NK-92 (cell line): ENCODE measurements around the gene STON1.
"Not testable (repeated sequence)": the region's sequence is repeated elsewhere in the genome, so short reads cannot be mapped to it uniquely, and the experiment has no call there.

Experiments used
- DNase-seq: peaks from one replicate; lab custom pipeline; 2025; ENCODE audit not compliant: unreplicated experiment; lab: John Stamatoyannopoulos, UW

STON1 gene

DNA sequence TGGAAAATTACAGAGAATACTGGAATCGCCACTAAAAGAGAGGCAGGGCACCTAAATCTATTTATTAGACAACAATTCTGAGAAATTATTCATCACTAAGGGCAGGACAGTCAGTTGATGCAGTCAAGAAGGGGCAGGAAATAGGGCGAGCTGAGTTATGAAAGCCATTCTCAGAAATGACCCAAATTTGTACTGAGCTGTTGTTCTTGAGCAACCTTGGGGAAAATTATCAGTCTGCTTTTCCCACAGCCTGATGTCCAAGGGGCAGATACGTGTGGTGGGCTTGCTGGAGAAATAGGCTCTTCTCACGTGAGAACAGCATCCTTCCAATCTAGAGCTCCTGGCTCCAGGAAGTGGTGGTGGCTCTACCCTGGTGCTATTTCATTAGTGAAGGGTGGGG, 38.6 kb downstream of the STON1 start:
- no peak for DNase-seq

DNA sequence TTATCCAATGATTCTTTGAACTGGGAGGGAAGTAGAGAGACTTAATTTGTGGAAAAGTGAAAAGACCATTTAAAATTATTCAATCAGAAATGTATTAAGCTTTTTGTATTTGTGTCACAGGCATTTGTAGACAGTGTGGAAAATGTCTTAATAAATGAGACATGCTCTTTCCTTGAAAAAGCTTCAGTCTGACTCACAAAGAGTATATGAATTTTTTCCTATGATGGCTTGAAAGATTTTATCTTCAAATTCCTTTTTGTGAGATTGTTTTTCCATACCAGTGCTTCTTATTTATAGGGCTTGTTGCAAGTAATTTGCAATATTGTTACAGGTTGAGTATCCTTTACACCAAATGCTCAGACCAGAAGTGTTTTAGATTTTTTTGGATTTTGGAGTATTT, 39.5 kb downstream of the STON1 start:
- no peak for DNase-seq

DNA sequence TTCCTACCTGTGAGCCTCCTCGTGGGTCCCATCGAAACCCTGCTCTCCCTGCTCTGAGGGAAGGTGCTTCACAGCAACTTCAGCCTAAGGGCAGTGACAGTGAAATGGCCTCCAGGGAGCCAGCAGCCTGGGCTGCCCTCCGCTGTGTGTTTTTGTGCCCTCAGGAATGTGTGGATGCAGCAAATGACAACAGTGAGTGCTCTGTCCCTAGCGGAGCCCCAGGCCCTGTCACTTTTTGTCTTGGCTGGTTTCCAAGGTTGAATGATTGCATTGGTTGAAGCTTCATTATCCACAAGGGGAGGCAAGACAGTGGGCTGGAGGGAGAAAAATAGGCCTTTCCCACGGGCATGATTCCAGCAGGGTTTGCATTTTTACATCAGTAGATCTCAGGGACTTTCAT, 42.9 kb downstream of the STON1 start:
- DNase-seq, result no peak

DNA sequence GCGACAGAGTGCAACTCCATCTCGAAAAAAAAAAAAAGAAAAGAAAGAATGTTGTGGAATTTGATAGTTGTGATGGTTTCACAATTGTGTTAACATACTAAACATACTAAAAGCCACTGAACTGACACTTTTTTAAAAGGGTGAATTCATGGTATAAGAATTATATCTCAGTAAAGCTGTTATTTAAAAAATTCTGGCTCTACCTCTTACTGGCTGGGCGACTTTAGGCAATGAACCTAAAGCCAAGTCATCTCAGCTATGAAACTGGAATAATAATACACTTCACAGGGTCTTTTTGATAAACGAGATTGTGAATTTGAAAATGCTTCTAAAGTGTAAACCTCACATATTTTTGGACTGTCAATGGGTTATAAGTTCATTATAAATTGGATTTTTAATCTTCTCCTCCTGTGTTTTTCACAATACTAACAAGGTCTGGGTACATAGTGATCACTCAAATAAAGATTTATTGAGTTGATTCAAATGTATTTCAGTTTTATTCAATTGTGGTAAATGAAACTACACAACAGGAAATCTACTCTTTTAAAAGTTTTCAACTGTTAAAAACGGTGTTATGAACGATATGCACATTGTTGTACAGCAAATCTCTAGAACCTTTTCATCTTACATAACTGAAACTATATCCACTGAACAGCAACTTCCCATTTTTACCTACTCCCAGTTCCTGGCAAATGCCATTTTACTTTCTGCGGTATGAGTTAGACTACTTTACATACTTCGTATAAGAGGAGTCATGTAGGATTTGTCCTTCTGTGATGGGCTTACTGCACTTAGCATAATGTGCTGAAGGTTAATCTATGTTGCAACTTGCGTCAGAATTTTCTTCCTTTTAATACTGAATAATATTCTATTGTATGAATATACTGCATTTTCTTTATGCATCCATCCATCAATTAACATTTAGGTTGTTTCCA, 44.7 kb downstream of the STON1 start:
- no peak for DNase-seq

DNA sequence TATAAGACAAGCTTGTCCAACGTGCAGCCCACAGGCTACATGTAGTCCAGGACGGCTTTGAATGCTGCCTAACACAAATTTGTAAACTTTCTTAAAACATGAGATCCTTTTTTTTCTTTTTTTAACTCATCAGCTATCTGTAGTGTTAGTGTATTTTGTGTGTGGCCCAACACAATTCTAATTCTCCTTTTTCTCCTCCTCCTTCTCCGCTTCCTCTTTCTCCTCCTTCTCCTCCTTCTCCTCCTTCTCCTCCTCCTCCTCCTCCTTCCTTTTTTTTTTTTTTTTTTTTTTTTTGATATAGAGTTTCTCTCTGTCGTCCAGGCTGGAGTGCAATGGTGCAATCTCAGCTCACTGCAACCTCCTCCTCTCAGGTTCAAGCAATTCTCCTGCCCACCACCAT, 48.4 kb downstream of the STON1 start:
- no peak for DNase-seq

DNA sequence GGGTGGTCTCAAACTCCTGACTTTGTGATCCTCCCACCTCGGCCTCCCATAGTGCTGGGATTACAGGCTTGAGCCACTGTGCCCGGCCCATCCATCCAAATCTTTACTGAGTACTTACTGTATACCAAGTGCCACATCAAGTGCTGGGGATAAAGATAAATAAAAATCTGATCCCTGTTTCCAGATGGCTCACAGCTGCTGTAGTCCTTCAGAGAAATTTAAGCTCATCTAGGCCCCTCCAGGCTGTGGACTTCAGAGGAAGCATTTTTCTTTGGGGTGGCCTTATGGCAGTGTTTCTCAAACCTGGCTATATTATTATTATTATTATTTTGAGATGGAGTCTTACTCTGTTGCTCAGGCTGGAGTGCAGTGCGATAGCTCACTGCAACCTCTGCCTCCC, 54.0 kb downstream of the STON1 start:
- no peak for DNase-seq

DNA sequence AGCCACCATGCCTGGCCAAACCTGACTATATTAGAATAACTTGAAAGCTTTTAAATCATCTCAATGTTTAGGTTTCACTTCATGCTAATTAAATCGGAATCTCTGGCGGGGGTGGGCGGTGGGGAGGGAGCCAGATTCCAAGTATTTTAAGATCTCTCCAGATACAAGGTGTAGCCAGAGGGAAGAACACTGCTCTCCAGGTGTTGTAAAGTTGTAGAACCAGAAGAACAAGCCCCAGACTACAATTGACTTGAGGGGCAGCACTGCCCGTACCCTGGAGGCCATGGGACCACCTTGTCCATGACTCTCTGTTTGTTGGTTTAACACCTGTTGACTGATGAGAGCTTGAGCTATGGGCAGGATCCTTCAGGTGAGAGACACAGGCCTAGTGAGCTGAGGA, 54.6 kb downstream of the STON1 start:
- DNase-seq, result no peak

DNA sequence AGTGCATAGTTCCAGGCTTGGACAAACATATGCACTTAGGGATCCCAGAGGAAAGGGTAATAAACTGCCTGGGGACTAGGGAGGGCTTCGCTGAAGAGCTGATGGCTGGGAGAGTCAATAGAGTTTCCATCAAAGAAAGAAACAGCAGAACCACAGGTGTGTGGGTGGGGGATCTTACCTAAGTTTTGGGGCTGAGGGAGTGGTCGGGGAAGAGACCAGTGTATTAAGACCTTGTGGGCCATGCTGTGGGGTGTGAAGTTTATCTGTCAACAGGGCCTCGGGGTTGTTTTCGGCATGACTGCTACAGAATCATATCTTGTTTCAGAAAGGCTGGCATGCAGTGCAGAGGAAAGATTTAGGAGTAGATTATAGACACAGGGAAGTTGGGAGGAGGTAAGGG, 56.5 kb downstream of the STON1 start:
- no peak for DNase-seq

DNA sequence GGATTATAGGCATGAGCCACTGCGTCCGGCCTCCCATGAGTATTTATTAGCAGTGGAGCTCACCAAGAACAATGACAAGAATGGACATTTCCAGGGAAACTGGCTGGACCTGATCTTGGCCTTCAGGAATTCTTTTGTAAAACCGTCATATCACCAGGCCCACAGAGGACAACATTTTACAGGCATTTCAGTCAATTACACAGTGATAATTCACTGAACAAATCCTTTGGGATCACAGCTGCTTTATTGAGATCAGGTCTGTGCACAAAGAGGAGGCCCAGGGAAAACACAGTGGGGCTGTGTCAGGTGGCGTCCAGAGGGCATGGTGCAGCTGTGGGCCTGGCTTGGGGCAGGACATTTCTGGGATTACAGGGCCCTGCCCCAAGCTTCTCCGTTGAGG, 57.6 kb downstream of the STON1 start:
- no peak for DNase-seq

DNA sequence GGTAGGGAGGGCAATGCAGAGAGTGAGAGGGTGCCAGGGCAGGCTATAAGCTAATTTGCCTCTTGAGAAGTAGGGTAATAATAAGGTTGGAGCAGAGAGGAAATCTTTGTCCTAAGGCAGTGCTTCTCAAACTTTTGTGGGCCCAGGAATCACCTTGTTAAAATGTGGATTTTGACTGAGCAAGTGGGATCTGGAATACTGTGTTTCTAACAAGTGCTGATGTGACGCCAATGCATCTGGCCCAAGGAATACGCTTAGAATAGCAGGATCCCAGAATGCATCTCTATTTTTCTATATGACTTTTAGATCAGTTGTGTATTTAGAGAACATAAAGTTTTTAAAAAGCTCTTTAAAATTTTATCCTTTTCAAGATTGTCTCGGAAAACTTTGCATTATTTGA, 58.0 kb downstream of the STON1 start:
- no peak for DNase-seq

DNA sequence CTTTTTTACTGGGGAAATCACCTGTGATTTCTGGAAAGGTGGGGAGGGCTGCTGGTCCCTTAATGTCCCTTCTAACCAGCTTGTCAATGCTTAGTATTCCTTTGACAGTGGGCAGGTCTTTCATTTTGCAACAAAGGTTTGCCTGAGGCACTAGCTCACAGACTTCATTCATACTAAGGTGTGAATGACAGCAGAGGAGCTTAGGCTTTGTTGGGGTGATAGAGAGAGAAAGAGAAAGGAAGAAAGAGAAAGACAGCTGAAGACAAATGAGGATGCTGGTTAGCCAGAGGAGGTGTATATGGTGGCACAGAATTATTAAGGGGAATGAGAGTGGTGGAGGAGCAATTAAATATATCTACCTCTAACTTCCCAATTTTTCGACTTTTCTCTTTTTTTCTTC, 58.8 kb downstream of the STON1 start:
- no peak for DNase-seq

DNA sequence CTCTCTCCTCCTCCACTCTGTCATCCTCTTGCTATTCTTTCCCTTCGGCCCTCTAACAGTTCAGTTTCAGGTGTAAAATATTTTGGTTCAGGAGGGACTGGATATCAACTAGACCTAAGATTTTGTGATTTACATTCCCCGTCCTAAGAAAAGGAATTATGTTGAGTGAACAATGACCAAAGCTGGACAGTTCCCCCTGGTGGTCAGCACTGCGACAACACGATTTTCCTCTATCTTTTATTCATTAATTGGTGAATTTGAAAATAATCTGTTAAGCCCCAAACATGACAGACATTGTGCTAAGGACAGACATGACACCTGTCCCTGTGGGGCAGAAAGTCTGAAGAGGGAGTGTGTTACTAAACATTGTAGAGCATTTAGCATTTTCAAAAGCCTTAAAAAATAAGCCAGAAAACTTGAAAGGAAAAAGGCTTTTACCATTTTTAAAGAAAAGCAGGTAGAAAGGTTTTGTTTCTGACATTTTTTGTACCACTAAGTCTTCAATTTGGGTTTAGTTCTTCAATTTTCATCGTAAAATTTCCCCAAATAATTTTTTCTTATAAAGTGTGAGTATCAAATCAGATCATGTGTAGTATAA, 59.3 kb downstream of the STON1 start:
- no peak for DNase-seq

DNA sequence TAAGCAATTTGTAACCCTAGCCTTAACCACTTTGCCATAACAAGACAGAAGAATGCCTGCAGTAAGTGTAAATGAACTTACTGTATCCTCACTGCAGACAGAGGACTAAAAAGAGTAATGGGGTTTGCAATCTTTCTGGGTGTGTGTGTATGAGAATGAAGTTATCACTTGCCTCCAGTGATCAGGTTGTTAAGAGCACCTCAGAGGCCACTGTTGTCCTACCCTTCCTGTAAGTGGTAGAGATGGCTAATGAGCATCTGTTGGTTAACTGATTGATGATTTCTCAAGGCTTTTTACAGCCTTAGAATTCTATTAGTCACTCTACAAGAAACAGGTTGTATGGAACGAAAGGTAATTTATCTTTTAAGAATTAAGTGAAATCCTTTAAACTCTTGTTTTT, 60.1 kb downstream of the STON1 start:
- DNase-seq, result no peak

DNA sequence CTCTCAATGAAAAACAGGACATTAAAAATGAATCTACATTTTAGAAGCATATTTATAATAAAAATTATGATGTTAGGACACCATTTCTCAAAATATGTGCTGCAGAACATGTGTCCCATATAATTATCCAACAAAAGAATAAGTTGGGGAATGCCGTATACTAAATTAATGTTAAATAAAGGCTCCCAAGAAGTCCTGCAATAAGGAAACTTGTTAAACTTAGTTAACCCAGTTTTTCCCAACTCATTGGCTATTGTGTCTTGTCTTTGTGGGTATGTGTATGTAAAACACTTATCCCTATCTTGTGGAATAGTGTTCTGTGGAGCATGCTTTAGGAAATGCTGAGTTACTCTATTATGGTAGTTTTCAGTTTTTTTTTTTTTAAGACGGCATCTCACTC, 62.1 kb downstream of the STON1 start:
- DNase-seq, result no peak

DNA sequence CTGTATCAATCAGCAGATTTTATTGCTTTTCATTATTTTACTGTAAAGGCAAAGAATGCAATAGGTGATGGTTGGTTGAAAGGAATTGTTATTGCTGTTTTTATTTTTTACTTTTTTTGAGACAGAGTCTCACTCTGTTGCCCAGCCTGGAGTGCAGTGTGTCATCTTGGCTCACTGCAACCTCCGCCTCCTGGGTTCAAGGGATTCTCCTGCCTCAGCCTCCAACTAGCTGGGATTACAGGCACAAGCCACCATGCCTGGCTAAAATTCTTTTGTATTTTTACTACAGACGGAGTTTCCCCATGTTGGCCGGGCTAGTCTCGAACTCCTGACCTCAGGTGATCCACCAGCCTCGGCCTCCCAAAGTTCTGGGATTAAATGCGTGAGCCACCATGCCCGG, 66.8 kb downstream of the STON1 start:
- DNase-seq, result not testable (repeated sequence)

DNA sequence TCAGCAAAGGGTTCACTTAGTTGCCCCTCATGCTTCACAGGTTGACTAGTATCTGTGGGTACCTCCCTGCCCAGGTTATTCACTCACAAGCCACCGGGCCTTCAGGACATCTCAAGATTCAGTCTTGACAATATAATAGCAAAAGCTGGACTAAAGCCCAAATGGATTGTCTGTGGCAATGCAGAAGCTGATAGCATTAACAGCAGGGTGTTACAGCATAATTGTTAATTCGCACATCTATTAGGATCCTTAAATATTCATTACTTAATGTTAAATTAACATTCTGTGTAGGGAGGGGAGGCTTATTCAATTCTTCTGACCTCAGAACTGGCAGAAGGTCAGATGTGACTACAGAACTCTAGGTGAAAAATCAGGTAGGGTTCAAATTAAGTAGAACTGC, 67.5 kb downstream of the STON1 start:
- no peak for DNase-seq

DNA sequence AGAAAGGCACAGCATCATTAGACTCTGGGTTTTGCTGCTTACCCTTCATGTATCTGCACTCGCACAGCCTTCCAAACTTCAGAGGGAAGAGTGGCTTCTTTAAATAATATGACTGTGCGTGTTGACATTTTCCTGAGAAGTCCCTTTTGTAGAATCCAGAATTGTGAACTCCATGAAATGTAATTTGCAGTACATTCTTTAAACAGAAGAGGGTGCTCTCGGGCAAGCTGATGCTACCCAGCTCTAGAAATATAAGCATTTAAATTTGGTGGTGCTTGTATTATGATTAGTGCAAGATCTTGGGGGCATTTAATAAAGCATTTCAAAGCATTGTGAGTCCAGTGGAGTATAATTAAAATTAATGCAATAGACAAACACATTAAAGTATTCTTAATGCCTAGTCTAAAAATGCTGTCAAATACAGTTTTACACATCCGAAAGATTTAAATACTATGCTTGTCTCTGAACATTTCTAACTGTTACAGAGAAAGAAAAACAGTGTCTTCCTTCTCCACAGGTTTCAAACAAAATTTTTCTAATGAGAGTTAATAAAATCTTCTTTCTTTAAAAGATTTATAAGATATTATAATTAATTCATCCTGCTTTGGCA, 70.4 kb downstream of the STON1 start:
- no peak for DNase-seq

DNA sequence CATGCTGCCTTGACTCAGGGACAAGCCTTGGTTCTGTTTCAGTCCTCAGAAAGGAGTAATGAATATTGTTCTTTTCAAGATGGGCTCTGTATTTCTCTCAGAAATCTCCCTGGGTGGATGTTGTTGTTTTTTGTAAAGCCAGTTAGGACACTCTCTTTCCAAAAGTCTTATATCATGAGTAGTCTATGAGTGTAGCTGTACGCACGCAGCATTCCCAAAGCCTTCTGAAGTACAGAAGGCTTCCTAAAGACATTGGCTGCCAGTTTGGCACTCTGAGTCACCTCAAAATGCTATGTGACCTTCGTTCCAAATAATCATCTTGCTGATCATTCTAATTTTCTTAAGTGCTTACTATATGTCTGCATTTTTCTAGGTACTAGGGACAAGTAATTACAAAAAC, 71.0 kb downstream of the STON1 start:
- DNase-seq, result no peak

DNA sequence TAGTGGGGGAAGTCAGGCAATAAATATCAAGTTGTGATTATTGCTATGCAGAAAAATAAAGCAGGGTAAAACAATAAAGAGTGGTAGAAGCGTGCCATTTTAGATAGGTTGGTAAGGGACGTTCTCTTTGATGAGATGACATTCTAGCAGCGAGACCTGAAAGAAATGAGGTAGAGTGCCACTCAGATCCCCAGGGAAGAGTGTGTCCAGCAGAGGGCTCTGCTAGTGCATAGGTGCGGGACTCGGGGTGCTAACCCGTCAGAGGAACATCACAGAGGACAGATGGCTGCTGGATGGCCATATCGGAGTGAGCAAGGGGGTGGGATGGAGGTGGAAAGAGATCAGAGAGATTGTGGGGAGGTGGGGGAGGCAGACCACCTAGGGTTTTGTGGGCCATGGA, 71.4 kb downstream of the STON1 start:
- DNase-seq, result no peak

DNA sequence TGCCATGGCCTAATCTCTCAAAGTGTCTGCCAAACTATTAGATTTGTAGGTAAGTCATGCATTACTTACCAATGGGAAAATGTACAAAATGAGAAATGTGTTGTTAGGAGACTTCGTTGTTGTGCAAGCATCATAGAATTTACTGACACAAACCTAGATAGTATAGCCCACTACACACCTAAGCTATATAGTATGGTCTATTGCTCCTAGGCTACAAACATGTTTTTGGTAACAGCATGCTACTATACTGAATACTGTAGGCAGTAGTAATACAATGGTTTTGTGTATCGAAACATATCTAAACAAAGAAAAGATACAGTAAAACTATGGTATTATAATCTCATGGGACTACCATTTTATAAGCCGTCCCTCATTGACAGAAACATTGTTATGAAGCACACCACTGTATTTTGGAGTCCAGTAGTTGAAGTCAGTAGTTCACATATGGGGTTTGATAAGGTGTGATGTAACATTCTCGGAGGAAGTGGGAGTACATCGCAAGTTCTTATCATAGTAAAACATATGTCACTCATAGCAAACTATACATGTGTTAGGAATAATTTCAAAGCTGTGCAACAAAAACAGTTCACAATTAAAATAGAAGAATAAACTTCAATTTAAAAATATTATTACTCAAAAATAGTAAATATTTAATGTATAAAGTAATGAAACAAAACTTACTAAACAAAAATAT, 75.7 kb downstream of the STON1 start:
- DNase-seq, result no peak

DNA sequence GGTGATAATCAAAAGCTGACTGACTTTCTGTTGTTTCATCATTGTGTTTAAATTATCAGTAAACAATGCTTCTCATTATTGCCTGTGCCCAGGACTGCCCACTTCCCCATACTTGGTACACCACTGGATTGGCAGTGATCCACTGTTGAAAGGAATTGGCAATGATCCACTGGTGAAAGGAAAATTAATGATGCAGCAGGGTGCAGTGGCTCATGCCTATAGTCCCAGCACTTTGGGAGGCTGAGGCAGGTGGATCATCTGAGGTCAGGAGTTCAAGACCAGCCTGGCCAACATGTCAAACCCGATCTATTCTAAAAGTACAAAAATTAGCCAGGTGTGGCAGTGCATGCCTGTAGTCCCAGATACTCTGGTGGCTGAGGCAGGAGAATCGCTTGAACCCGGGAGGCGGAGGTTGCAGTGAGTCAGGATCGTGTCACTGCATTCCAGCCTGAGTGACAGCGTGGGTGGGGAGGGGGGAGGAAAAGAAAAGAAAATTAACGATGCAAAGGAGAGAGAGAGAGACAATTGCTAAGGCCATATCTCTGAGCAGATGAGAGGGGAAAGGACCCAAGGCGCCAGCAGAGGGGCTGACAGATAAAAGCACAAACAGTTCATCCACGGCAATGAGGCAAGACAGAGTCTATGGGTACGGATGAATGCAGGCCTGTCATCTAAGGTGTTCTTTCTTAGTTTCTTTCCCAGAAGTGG, 77.5 kb downstream of the STON1 start:
- no peak for DNase-seq
